Stimulated activated CD8-positive, alpha-beta memory T cell treated with anti-CD3 and anti-CD28 coated beads, Interleukin-4, amount 100 ng/mL, for 1 hour (primary cell): ENCODE measurements around the gene TMEM221.

Experiments used
- DNase-seq, 2 donors: peaks; one replicate each; pipeline ENCODE4 v3.0.0-alpha.2; 2020; ENCODE audit warnings: low read depth in 2 of 2, low spot score in 1 of 2

The TMEM221 gene

GRCh38 chr19:17473041-17473440, 24.6 kb upstream of the TMEM221 start:
- DNase-seq: no peak

- DNase-seq: no peak
These were observed 23.1 kb upstream of the TMEM221 start for GRCh38 chr19:17471410-17472125.

GRCh38 chr19:17470068-17470841, 21.8 kb upstream of the TMEM221 start, which contains the start of gene SLC27A1:
Gene SLC27A1 (plus strand): TSS chr19:17470524. CDS start chr19:17470541, 17 bp downstream.
- peak; percentile 73 to 77 for DNase-seq

- peak; percentile 85 to 87 for DNase-seq
These were observed 21.1 kb upstream of the TMEM221 start for GRCh38 chr19:17469481-17470067.

- DNase-seq: no peak
These were observed 20.6 kb upstream of the TMEM221 start for GRCh38 chr19:17469092-17469480.

GRCh38 chr19:17468302-17469091, 20.0 kb upstream of the TMEM221 start:
- DNase-seq: no peak

- no peak for DNase-seq
These were observed 19.2 kb upstream of the TMEM221 start for GRCh38 chr19:17467471-17468301.

- DNase-seq: no peak
These were observed 18.0 kb upstream of the TMEM221 start for GRCh38 chr19:17466487-17466850.

GRCh38 chr19:17460372-17461230, 12.1 kb upstream of the TMEM221 start, which contains the start of gene NXNL1:
Gene NXNL1 (minus strand): TSS chr19:17460926. CDS start chr19:17460869, 57 bp downstream.
- DNase-seq: no peak

- DNase-seq: no peak
These were observed 10.5 kb upstream of the TMEM221 start for GRCh38 chr19:17458970-17459369.

GRCh38 chr19:17457616-17458015, 9.1 kb upstream of the TMEM221 start:
- no peak for DNase-seq

- DNase-seq: no peak
These were observed 7.7 kb upstream of the TMEM221 start for GRCh38 chr19:17456127-17456526.

GRCh38 chr19:17455308-17456123, 7.0 kb upstream of the TMEM221 start:
- no peak for DNase-seq

GRCh38 chr19:17454576-17455071, 6.2 kb upstream of the TMEM221 start:
- no peak for DNase-seq

- DNase-seq: no peak
These were observed 3.4 kb upstream of the TMEM221 start for GRCh38 chr19:17451820-17452219.

- peak in 1 of 2 donors; percentile 8 for DNase-seq
These were observed 2.0 kb upstream of the TMEM221 start for GRCh38 chr19:17450264-17451075.

GRCh38 chr19:17447704-17448130, 751 bp downstream of the TMEM221 start:
- DNase-seq: no peak
